Effector CD8-positive, alpha-beta T cell (primary cell): Measurements from ENCODE around the gene ARL13A.
"Not testable (repeated sequence)": the region's sequence is repeated elsewhere in the genome, so short reads cannot be mapped to it uniquely, and the experiment has no call there.

Source experiments
- DNase-seq: peaks from one replicate; lab custom pipeline; 2025; lab: John Stamatoyannopoulos, UW
- total RNA-seq, 4 experiments: gene quantifications; one replicate each; lab custom pipeline; 2026; lab: John Stamatoyannopoulos, UW

ARL13A gene
- 0 reads per million in 4 experiments for total RNA-seq

GRCh38 chrX:100969408-100969807, at the start of gene ARL13A:
TSS of gene ARL13A (plus strand) at chrX:100969708. CDS start at chrX:100973690, 3,982 bp downstream.
- DNase-seq, result no peak

- DNase-seq, result no peak
Observed at GRCh38 chrX:100924375-100924774, 45.1 kb upstream of the ARL13A start.

- no peak for DNase-seq
Observed at GRCh38 chrX:100926453-100926852, 43.1 kb upstream of the ARL13A start.

GRCh38 chrX:100928660-100929613, 40.6 kb upstream of the ARL13A start, which contains the start of gene XKRX:
TSS of gene XKRX (minus strand) at chrX:100928917. CDS start at chrX:100928304, 613 bp downstream.
- peak; percentile 4 for DNase-seq

GRCh38 chrX:100931218-100931924, 38.1 kb upstream of the ARL13A start:
- DNase-seq, result no peak

- no peak for DNase-seq
Observed at GRCh38 chrX:100931925-100932285, 37.6 kb upstream of the ARL13A start.

- no peak for DNase-seq
Observed at GRCh38 chrX:100935767-100936166, 33.7 kb upstream of the ARL13A start.

- DNase-seq, result no peak
Observed at GRCh38 chrX:100939333-100939732, 30.2 kb upstream of the ARL13A start.

GRCh38 chrX:100944601-100945000, 24.9 kb upstream of the ARL13A start:
- DNase-seq, result no peak

GRCh38 chrX:100946299-100946927, 23.1 kb upstream of the ARL13A start:
- no peak for DNase-seq

GRCh38 chrX:100948557-100948956, 21.0 kb upstream of the ARL13A start:
- no peak for DNase-seq

- DNase-seq, result no peak
Observed at GRCh38 chrX:100962811-100963210, 6.7 kb upstream of the ARL13A start.

GRCh38 chrX:100964362-100964761, 5.1 kb upstream of the ARL13A start:
- no peak for DNase-seq

- no peak for DNase-seq
Observed at GRCh38 chrX:100969936-100970335, 428 bp downstream of the ARL13A start.

- DNase-seq, result no peak
Observed at GRCh38 chrX:100973411-100973810, 3.9 kb downstream of the ARL13A start.

- no peak for DNase-seq
Observed at GRCh38 chrX:100975212-100975611, 5.7 kb downstream of the ARL13A start.

- no peak for DNase-seq
Observed at GRCh38 chrX:100976211-100976610, 6.7 kb downstream of the ARL13A start.

- no peak for DNase-seq
Observed at GRCh38 chrX:100979881-100980607, 10.5 kb downstream of the ARL13A start.

- no peak for DNase-seq
Observed at GRCh38 chrX:100980608-100981497, 11.3 kb downstream of the ARL13A start.

- not testable (repeated sequence) for DNase-seq
Observed at GRCh38 chrX:100981498-100981845, 12.0 kb downstream of the ARL13A start.

- DNase-seq, result no peak
Observed at GRCh38 chrX:100984818-100985217, 15.3 kb downstream of the ARL13A start.
